ENCODE data around the gene LRP3.
"Not testable (repeated sequence)": the region's sequence is repeated elsewhere in the genome, so short reads cannot be mapped to it uniquely, and the experiment has no call there.

Gene LRP3

GRCh38 chr19:33217881-33218280 lies 23.8 kb downstream of the LRP3 start:
- no peak for DNase-seq (ENCODE audit: low spot score)

GRCh38 chr19:33219261-33219815 lies 25.2 kb downstream of the LRP3 start:
- DNase-seq (ENCODE audit: low spot score), result no peak

- DNase-seq (ENCODE audit: low spot score), result no peak
Measured at GRCh38 chr19:33220115-33220514, 26.0 kb downstream of the LRP3 start.

GRCh38 chr19:33220735-33221134 lies 26.6 kb downstream of the LRP3 start:
- no peak for DNase-seq (ENCODE audit: low spot score)

DNA sequence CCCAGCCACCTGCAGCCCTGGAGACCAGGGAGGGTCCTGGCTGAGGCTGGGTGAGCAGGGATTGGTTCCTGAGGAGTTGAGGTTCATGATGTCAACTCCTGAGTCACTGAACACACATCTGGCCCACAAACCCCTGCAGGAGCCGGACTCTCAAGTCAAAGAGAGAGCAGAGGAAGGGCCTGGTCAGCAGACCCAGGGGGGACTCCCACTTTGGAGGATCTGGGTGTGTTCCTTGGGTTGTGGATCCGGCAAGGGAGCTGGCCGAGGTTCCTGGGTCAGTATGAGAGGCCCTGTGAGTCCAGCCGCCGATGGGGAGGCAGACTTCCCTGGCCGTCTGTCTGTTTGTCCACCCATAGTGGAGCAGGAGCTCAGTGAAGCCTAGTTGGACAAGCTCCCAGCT lies 27.5 kb downstream of the LRP3 start:
- no peak for DNase-seq (ENCODE audit: low spot score)

- DNase-seq (ENCODE audit: low spot score), result not testable (repeated sequence)
Measured at GRCh38 chr19:33222255-33222654, 28.1 kb downstream of the LRP3 start.

DNA sequence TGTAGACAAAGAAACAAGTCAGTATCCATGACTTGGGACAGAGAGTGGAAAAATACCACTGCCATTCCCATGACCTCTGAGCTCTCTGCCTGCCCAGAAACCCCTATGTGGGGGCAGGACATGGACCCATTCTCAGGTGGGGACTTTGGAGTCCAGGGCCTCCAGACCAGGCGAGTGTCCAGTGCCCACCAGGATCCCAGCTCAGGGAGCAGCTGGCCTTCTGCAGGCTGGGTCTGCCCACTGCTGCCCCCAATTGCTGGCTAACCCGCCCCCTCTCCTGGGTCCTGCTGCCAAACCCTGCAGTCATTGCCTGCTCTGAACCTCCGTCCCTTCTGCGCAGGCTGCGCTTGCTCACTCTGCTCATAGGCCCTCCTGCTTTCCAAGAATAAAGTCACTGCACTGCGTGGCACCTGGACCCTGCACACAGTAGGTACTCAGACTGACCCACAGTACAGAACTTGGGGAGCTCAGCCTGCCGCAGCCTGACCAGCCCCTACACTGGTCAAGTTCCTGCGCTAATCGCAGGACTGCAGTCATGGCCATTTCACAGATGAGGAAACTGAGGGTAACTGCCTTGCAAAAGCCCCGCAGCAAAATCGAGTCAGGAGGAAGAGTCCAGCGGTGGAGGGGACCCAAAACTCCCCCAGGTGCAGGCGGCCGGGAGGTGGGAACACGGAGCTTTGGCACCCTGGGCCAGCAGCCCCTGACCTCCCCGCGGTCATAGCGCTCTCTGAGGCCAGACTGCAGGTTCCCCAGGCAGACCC lies 30.7 kb downstream of the LRP3 start:
- DNase-seq (ENCODE audit: low spot score), result no peak

DNA sequence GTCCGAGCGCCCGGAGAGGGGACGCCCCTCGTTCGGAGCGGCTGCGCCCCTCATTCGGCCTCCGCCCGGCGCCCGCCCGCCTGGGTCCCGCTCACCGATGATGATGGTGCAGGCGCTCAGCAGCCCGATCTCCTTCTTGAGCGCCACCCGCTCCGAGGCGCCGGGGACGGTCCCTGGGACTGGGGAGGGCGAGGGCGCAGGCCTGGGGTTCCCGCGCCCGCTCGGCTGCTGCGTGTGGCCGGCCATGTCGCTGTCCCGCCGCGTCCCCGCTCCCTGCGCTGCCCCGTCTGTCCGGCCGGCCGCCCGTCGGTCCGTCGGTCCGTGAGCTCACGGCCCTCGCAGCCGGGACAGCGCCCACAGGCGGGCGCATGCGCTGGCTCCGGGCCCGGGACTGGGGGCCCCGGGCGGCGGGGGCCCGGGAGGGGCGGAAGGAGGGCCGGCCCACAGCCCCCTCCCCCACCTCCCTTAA lies 31.4 kb downstream of the LRP3 start, which contains the start of gene SLC7A10:
SLC7A10 (minus strand) TSS at position 393 of the 469 bp plus-strand sequence; CDS start at position 246, 147 bp downstream.
- DNase-seq (ENCODE audit: low spot score), result no peak

DNA sequence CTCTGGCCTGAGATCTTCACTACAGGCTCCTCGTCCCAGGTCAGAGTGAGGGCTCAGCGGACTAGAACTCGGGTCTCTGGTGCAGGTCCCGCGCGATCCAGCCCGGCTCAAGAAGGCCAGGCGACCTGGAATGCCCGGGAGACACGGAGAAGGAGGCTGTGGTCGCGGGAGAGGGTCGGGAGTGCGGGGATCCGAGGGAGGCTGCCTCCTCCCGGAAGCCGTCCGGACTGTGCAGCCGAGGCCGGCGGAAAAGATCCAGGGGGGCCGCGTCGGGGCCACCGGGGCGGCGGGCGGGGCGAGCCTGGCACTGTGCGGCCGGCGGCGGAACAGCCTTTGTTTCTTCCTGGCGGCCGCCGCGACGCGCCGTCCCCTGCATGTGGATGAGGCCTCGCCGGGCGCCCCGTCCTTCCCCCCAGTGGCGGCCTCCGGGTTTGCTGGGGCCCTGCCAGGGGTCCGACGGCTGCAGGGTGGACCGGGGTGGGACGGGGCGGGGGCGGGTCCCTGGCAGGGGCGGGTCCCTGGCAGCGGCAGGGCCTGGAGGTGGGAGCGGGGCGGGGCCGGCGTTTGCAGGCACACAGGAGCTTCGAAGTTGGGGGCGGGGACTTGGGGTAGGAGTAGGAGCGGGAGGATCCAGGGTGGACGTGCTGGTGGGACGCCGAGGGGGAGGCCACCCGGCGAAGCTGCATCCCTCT lies 32.6 kb downstream of the LRP3 start:
- DNase-seq (ENCODE audit: low spot score), result no peak

DNA sequence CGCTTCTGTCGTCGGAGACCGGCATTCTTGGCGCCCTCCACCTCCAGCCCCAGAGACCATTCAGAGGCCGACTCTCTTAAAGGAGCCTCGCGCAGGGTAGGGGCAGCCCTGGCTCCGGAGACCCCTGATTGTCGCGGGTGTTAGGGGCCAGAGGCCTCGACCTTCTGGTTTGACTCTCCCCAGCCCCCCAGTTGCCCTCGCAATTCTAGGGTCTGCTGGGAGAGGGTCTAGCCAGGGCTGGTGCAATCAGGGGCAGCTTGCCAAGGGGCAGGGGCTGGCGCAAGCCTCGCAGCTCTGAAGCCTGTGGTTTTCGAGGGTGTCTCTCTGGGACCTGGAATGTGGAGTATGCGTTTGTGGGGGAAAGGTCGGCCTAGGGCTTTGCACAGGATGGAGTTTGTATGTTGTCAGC lies 33.1 kb downstream of the LRP3 start:
- no peak for DNase-seq (ENCODE audit: low spot score)

DNA sequence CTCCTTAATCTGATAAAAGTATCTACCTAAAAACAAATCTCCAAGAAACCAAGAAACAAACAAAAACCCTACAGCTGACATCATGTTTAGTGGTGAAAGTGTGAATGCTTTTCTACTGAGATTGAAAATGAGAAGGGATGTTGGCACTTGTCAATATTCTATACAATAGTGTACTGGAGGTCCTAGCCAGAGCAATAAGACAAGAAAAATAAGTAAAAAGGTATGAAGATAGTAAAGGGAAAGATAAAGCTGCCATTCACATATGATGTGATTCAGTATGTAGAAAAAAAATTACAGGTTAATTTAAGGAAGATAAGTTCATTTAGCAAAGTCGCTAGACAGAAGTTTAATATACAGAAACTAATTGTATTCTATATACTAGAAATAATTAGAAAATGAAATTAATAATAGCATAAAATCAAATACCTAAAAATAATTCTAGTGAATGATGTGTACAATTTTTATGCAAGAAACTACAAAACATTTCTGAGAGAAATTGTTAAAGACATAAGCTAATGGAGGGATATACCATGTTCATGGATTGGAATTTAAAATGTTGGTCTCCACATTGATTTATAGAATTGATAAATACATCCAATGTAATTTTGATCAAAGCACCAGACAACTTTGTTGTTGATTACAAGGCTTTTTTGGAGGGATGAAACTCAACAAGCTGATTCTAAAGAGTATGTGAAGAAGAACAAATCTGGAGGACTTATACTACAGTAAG lies 33.9 kb downstream of the LRP3 start:
- no peak for DNase-seq (ENCODE audit: low spot score)

- DNase-seq (ENCODE audit: low spot score), result no peak
Measured at GRCh38 chr19:33229962-33230361, 35.8 kb downstream of the LRP3 start.

DNA sequence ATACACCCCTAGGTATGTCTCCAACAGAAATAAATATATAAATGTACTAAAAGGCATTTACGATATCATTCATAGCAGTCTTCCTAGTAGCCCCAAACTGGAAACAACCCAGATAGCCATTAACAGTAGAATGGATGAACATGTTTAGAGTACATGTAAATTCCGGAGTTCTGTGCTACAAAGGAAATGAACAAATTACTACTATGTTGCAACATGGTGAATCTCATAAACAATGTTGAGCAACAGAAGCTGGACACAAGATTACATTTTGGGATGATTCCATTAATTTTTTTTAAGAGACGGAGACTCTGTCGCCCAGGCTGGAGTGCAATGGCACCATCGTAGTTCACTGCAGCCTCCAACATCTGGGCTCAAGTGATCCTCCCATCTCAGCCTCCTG lies 37.4 kb downstream of the LRP3 start:
- no peak for DNase-seq (ENCODE audit: low spot score)

DNA sequence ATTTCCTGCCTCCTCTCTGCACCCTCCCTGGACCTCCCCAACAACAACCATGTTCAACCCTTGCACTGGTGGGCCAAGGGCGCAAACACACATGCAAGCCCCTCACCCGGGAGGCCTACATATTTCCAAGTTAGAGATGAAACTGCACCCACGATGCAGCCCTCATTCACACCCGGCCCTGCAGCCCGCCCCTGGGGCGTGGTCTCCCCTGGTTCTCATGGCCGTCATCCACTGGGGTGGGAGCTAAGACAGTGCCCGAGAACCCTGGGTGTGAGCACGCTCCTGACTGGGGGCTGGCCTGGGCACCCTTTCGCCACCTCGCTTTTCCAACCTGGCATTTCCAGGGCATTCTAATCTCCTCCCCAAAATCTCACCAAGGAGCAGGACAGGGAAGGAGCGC lies 38.5 kb downstream of the LRP3 start:
- DNase-seq (ENCODE audit: low spot score), result no peak

DNA sequence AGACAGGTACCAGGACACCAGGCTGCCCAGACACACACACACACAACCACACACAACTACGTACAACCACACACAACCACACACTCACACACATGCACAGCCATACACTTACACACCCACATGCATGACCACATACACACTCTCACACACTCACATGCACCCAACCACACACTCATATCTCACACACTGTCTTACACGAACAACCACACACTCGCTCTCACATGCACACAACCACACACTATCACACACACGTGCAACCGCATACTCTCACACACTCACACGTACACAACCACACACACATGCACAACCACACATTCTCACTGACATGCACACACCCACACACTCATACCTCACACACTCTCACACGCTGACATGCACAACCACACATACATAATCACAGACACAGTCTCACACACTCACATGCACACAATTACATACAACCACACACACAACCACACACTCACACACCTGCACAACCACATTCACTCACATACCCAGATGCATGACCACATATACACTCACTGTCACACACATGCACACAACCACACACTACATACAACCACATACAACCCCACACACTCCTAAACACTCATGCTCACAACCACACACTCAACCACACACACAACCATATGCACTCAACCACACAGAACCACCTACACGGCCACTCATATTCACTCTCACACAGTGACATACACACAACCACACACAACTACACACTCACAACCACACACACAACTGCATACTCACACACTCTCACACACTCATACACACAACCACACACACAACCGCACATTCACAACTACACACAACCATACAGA lies 39.1 kb downstream of the LRP3 start:
- no peak for DNase-seq (ENCODE audit: low spot score)

DNA sequence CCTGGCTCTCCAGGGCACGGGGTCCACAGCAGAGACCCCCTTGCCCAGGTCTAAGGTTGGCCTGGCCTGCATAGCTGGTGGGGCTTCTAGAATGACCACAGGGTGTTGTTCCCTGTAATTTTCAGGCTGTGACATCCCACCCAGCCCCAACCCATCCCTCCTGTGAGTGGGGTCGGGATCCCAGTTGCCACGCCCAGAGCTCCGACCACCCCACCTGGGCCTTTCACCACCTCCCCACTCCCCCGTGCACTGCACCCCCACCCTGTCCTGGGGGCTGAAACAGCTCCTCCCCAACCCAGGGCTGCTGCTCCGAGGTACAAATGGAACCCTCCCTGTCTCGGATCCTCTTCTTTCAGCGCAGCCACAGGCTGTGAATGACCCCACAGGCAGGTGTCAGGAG lies 40.0 kb downstream of the LRP3 start:
- no peak for DNase-seq (ENCODE audit: low spot score)

DNA sequence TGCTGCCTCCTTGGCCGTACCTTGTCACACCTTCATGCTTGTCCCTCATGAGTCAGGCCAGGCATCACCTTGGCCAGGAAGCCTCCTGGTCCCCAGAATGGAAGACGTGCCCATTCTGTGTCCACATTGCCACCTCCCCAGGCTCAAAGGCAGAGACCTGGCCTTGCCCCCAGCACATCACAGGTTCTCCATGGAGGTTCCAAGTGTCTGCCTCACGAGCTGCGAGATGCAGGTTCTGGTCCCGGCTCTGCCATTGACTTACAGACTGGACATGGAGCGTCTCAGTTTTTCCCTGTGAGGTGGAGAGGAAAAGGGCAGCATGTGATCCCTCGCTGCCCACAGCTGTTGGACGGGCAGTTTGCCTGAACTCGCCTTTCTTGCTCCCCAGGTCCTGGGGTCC lies 40.6 kb downstream of the LRP3 start:
- DNase-seq (ENCODE audit: low spot score), result no peak

- peak; percentile 82 for DNase-seq (ENCODE audit: low spot score)
Measured at GRCh38 chr19:33235269-33235995, 41.3 kb downstream of the LRP3 start.

DNA sequence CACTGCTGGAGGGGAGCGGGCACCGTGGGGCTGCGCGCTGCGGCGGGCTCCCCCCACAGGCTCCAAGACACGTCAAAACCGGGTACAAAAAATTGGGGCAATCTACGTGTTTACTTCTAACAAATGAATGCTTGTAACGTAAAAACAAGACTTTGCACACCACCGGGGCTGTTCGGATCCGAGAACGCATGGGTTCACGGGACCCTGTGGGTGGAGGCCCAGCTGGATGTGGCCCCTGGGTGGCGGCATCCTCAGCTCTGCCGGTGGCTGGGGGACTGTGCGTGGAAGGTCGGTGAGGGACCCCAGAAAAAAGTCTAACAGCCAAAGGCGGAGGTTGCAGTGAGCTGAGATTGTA lies 41.8 kb downstream of the LRP3 start:
- no peak for DNase-seq (ENCODE audit: low spot score)

- DNase-seq (ENCODE audit: low spot score), result no peak
Measured at GRCh38 chr19:33236696-33237390, 42.7 kb downstream of the LRP3 start.
